GM19397 (cell line): Measurements from ENCODE around the gene PRM3.

Experiments used
- ATAC-seq: cut with Tn5 transposase; IDR thresholded peaks from one replicate; pipeline ENCODE4 v1.9.1; 2021; ENCODE audit warnings: mild to moderate bottlenecking, moderate library complexity; ENCODE audit not compliant: unreplicated experiment

Gene PRM3

DNA sequence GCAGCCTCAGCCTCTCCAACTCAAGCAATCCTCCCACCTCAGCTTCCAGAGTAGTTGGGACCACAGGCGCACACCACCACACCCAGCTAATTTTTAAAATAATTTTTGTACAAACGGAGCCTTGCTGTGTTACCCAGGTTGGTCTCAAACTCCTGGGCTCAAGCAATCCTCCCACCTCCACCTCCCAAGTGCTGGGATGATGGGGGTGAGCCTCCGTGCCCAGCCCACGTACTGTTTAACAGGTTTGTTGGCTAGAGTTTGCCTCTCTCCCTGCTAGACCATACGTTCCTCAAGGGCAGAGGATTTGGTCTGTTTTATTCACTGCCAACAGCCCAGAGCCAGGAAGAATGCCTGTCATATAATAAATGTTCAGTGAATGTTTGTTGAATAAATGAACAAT, 44.0 kb downstream of the PRM3 start:
- ATAC-seq, result no peak

DNA sequence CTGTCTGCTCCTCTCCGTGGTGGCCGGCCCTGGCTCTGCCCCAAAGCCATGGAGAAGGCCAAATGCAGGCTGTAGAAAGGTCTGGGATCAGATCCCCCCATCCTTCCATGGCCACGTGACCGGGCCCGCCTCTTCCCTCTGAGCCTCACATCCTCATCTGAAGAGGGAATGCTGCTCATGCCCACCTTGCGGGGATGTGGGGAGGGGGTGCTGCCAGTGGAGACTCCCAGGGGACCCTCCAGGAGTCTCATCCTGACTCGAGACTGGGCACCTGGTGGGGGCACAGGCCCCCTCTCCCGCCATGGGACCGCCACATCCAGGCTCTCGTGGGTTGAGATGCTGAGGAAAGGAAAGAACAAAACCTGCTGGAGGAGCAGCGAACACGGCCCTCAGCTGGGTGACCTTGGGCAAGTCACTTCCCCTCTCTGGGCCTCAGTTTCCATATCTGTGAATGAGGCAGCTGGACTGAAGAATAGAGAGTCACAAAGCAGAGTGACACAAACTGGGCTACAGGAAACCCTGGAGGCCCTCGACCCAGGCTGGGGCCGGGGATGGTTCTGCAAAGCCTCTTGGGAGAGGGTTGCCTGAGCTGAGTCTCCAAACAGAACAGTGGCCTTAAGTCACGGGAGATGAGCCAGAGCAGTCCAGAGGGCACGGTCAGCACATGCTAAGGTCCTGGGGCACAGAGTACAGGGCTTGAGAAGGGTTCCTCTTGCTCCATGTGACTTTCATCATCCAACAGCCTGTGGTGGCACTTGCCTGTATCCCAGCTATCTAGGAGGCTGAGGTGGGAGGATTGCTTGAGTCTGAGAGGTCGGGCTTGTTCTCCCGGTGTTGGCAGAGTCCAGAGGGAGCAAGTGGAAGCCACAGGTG, 47.5 kb downstream of the PRM3 start:
- no peak for ATAC-seq

DNA sequence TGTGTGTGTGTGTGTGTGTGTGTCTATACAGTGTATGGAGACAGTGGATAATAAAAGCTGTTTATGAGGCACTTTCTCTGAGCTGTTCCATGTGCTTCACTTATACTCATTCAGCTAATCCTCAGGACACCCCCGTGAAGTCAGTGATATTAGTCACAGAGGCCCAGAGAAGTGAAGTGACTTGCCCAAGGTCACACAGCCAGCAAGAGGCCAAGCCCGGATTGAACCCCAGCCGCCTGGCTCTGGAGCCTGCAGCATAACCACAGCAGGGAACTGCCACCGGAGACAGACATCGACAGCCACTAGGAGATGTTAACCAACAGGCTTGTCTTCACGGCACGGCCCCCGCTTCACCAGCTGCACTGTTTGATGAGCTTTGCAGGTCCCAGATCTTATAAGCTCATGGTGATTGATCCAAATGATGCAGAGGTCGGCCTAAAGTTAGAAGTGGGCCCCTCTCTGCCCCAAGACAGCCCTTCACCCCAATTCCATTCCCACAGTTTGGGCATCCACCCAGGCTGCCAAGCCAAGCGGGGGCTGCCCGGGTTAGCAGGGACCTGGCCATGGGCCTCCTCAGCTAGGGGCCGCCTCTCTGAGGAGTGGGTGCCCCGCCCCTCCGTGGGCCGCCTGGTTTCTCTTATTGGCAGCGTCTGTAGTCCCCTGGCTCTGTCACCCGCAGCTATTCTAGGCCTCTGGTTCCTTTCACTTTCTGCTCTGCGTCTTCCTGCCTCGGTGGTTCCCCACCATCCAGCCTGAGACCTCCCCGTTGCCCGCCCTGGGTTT, 48.3 kb downstream of the PRM3 start:
- ATAC-seq, result peak; percentile 84

DNA sequence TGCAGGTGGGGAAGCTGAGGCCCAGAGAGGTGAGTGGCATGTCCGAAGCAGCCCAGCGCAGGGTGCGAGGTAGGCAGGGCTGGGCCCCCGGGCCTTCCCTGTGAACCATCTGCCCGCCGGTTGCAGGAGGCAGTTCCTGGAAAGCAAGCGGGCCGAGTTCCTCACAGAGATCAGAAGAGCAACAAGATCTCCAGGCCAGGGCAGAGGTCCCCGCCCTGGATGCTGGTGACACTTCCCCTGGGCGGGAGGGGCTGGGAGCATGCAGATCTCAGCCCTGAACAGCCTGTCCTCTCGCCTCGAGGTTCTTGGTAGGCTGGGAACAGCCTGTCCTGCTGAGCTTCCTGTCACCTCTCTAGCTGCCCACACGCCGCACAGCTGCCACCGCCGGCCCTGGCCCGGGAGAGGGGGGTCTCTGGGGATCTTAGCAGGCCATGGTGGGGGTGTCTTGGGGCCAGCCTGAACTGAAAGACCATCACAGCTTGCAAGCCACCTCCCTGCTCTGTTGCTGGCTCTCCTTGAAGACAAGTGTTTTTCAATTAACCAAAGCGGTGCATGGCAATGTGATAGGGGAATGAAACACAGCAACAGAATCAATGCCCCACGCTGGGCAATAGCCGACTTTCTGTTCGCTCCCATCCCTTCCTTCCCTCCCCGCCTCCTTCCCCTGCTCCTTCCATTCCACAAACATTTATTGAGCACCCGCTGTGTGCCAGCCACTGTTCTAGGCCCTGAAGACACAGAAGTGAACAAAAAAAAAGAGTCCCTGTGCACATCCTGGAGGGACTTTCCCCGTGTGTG, 49.1 kb downstream of the PRM3 start:
- peak; percentile 41 for ATAC-seq
